Smooth muscle cell (in vitro differentiated cells): ENCODE measurements around the gene NCR3LG1. TPM values are rescaled to one million over a fixed set of nuclear protein-coding genes. Genes with fewer than 3 reads are reported as not detected.

Experiments
- DNase-seq: peaks from one replicate; lab custom pipeline; 2025; ENCODE audit not compliant: unreplicated experiment; lab: John Stamatoyannopoulos, UW
- H2AFZ ChIP-seq: fragments of 200-600 bp; sonication (generic); 2 replicates; pipeline ENCODE4 v1.6.0; 2016; ENCODE audit warnings: antibody characterized with exemption, low read depth, mild to moderate bottlenecking
- H3F3A ChIP-seq: fragments of 200-600 bp; sonication (generic); 2 replicates; pipeline ENCODE4 v1.6.0; 2017; ENCODE audit warnings: antibody characterized with exemption, low read depth
- H3K27ac ChIP-seq: fragments of 200-600 bp; sonication (generic); 2 replicates; pipeline ENCODE4 v1.5.1; 2016; ENCODE audit warnings: low read depth, mild to moderate bottlenecking
- H3K27me3 ChIP-seq: fragments of 200-600 bp; sonication (generic); 2 replicates; pipeline ENCODE4 v1.6.1; 2016; ENCODE audit warnings: low read depth, mild to moderate bottlenecking
- H3K36me3 ChIP-seq: fragments of 200-600 bp; sonication (generic); 2 replicates; pipeline ENCODE4 v1.5.1; 2016; ENCODE audit warnings: low read depth
- H3K4me1 ChIP-seq: fragments of 200-600 bp; sonication (generic); 2 replicates; pipeline ENCODE4 v1.5.1; 2016; ENCODE audit warnings: low read depth
- H3K4me2 ChIP-seq: fragments of 200-600 bp; sonication (generic); 2 replicates; pipeline ENCODE4 v1.6.0; 2016; ENCODE audit warnings: mild to moderate bottlenecking
- H3K4me3 ChIP-seq: fragments of 200-600 bp; sonication (generic); 2 replicates; pipeline ENCODE4 v1.5.1; 2016; ENCODE audit warnings: mild to moderate bottlenecking
- H3K79me2 ChIP-seq: fragments of 200-600 bp; sonication (generic); 2 replicates; pipeline ENCODE4 v1.6.0; 2016; ENCODE audit warnings: low read depth, mild to moderate bottlenecking
- H3K9ac ChIP-seq: fragments of 200-600 bp; sonication (generic); 2 replicates; pipeline ENCODE4 v1.6.0; 2016; ENCODE audit warnings: low read depth
- H3K9me3 ChIP-seq: fragments of 200-600 bp; sonication (generic); replicated peaks from 2 replicates; pipeline ENCODE4 v1.5.1; 2016; ENCODE audit warnings: low read depth
- H4K20me1 ChIP-seq: fragments of 200-600 bp; sonication (generic); 2 replicates; pipeline ENCODE4 v1.6.0; 2016; ENCODE audit warnings: low read depth
- WGBS: methylation state at CpG from one replicate; pipeline ENCODE4 v1.1.7; 2016; ENCODE audit warnings: low lambda C conversion rate; 5-methylcytosine and 5-hydroxymethylcytosine counted together
- polyA plus RNA-seq: library from polyadenylated mRNA; unstranded; fragments of >200 nt; fragmentation: Nextera tagmentation; extraction: Ambion mirVana; gene quantifications from 2 replicates; pipeline ENCODE4 v1.2.1, GENCODE V29; 2016
- total RNA-seq: library from RNA; depleted of rRNA; stranded (reverse); fragments of >200 nt; gene quantifications from 2 replicates; pipeline ENCODE4 v1.2.3, GENCODE V29; 2014
- TF ChIP-seq, protein P1 (sequence below): fragments of 200-600 bp; sonication (generic); IDR thresholded peaks from 2 replicates; pipeline ENCODE4 v1.5.1; 2017; ENCODE audit warnings: borderline replicate concordance, mild to moderate bottlenecking, antibody characterized with exemption; ENCODE audit not compliant: insufficient read depth, poor library complexity, severe bottlenecking

NCR3LG1 gene
- total and polyA plus RNA-seq, 2 experiments from 2014 or later: 0.10 to 1.9 TPM

DNA sequence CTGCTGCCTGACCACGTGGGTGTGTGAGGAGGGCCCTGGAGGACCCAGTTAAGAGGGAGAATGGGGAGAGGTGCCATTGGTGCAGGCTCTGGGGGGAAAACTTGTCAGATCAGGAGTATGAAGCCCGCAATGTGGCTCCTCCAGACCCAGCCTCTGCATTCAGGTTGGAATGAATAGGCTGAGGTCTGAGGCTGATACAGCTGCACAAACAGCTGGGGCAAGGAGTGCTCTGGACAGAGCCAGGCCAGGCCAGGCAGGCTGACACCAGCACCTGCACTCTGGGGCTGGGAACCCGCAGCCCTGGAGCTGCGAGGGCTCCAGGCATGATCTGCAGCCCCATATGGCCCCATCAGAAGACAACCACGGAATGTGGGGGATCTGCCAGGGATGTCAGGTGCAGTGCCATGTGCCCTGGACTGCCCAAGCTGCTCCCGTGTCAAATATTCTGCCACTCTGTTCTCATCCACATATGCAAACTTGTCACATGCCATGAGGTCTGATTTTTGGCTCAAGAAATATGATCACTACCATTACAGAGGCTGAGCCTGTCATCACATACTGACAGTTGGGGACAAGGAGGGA is 64.0 kb downstream of the NCR3LG1 start:
- H2AFZ ChIP-seq: no peak overlapping the region
- H3K79me2 ChIP-seq: no peaks in the 10 kb centered on the region
- 83% methylated on average over 6 of the region's 6 CpGs for WGBS

DNA sequence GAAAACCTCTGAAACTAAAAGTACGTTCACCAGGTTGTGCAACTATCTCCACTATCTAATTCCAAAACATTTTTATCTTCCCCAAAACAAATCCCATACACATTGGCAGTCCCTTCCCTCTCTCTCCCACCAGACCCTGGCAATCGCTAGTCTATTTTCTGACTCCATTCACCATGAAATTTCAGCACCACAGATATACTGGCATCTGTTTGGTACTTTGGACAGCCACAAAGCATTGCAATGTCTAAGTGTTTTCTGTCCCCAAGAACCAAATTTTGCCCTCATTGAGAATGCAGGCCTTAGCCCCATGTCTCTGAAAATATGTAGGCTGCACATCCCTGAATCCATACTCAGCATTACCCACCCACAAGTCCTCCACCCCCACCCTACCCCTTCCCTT is 64.9 kb downstream of the NCR3LG1 start:
- Histone ChIP-seq H4K20me1 (no peaks in the 10 kb centered on the region), H3K27ac (no peak overlapping the region)
- WGBS: 80% methylated on average over 2 of the region's 2 CpGs

More for the DNA sequence above, 64.0 kb downstream of the NCR3LG1 start:
- Histone ChIP-seq H3K9ac (no peak overlapping the region), H3K4me3 (no peak overlapping the region), H3K9me3 (no peaks in the 10 kb centered on the region), H3K36me3 (no peaks in the 10 kb centered on the region), H3F3A (no peaks in the 10 kb centered on the region), H3K4me2 (no peak overlapping the region), H3K27ac (no peak overlapping the region), H3K27me3 (peaks cover 83% of the 10 kb centered on the region), H4K20me1 (no peaks in the 10 kb centered on the region), H3K4me1 (peaks cover 6% of the 10 kb centered on the region)
- TF ChIP-seq, protein P1, sequence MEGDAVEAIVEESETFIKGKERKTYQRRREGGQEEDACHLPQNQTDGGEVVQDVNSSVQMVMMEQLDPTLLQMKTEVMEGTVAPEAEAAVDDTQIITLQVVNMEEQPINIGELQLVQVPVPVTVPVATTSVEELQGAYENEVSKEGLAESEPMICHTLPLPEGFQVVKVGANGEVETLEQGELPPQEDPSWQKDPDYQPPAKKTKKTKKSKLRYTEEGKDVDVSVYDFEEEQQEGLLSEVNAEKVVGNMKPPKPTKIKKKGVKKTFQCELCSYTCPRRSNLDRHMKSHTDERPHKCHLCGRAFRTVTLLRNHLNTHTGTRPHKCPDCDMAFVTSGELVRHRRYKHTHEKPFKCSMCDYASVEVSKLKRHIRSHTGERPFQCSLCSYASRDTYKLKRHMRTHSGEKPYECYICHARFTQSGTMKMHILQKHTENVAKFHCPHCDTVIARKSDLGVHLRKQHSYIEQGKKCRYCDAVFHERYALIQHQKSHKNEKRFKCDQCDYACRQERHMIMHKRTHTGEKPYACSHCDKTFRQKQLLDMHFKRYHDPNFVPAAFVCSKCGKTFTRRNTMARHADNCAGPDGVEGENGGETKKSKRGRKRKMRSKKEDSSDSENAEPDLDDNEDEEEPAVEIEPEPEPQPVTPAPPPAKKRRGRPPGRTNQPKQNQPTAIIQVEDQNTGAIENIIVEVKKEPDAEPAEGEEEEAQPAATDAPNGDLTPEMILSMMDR: no peak
- no peak for DNase-seq

DNA sequence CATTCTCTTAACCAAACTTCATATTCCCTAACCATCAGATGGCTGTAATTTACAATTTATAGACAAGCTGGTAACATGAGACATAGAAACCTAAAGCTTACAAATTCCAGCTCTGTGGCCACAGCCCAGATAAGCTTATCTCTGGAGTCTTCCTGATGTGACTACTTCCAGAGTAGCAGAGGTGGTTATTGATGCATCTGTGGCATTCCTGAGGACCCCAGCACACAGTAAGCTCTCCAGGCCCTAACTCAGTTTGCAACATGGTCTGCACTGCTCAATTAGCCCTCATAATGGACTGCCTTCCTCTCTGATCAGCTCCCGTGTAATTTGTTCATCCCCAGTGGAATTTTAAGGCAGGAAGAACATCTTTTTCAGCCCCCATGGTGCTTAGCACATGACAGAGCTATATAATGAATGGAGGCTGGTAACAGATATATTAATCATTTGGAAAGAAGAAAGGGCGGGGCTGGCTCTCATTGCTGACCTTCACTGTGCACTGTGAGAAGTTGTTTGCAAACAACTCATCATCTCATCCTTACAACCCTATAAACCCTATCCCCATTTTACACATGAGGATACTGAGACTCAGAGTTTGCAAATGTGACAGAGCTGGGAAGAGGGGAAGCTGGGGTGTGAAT is 67.0 kb downstream of the NCR3LG1 start:
- 52% methylated on average over 2 of the region's 2 CpGs for WGBS
- DNase-seq: no peak

More for the DNA sequence above, 64.9 kb downstream of the NCR3LG1 start:
- Histone ChIP-seq H3F3A (no peaks in the 10 kb centered on the region), H3K9me3 (no peaks in the 10 kb centered on the region), H3K4me3 (no peak overlapping the region), H3K36me3 (no peaks in the 10 kb centered on the region), H2AFZ (no peak overlapping the region), H3K4me1 (peaks cover 6% of the 10 kb centered on the region), H3K9ac (no peak overlapping the region), H3K79me2 (no peaks in the 10 kb centered on the region), H3K4me2 (no peak overlapping the region), H3K27me3 (peaks cover 86% of the 10 kb centered on the region)
- DNase-seq: no peak
- TF ChIP-seq, protein P1: no peak

More for the DNA sequence above, 67.0 kb downstream of the NCR3LG1 start:
- Histone ChIP-seq H3K27ac (no peak overlapping the region), H3K4me1 (peaks cover 2% of the 10 kb centered on the region), H3F3A (no peaks in the 10 kb centered on the region), H3K9me3 (no peaks in the 10 kb centered on the region), H3K27me3 (peaks cover 95% of the 10 kb centered on the region), H4K20me1 (no peaks in the 10 kb centered on the region), H3K36me3 (no peaks in the 10 kb centered on the region), H2AFZ (no peak overlapping the region), H3K4me2 (no peak overlapping the region), H3K79me2 (no peaks in the 10 kb centered on the region), H3K4me3 (no peak overlapping the region), H3K9ac (no peak overlapping the region)
- TF ChIP-seq, protein P1: no peak
